ENCODE data around the gene MIA.
"Not testable (repeated sequence)": the region's sequence is repeated elsewhere in the genome, so short reads cannot be mapped to it uniquely, and the experiment has no call there.

The MIA gene

DNA sequence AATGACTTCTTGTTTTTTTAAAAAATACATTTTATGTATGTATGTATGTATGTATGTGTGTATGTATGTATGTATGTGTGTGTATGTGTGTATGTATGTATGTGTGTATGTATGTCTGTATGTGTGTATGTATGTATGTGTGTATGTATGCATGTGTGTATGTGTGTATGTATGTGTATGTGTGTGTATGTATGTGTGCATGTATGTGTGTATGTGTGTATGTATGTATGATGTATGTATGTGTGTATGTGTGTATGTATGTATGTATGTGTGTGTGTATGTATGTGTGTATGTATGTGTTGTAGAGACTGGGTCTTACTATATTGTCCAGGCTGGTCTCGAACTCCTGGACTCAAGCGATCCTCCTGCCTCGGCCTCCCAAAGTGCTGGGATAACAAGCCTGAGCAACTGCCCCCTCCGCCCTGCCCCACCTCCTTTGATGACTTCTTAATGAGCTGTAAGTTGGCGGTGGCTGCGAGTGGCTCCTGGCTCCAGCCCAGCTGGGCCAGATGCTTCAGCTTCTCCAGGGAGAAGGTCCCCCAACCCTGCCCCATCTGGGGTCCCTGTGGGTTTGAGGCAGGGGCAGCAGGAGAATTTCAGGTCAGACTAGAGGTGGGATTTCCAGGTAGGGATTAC is 50.3 kb downstream of the MIA start:
- not testable (repeated sequence) for DNase-seq

DNA sequence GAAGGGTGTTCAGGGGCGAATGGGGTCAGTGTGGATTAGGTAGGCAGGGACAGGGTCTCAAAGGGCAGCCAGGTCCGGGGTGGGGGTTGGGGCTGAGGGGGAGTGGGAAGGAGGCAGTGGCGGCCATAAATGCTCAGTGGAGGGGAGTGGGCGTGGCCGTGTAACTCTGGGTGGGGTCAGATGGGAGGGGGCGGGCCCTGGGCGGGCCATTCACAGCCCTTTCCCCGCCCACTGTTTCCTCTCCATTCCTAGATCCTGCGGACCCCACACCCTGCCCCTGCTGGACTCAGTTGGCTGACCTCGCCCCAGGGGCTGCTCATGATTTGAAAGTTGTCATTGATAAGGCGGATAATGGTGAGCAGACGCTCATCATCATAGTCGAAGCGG is 51.0 kb downstream of the MIA start:
- DNase-seq = not testable (repeated sequence)

DNA sequence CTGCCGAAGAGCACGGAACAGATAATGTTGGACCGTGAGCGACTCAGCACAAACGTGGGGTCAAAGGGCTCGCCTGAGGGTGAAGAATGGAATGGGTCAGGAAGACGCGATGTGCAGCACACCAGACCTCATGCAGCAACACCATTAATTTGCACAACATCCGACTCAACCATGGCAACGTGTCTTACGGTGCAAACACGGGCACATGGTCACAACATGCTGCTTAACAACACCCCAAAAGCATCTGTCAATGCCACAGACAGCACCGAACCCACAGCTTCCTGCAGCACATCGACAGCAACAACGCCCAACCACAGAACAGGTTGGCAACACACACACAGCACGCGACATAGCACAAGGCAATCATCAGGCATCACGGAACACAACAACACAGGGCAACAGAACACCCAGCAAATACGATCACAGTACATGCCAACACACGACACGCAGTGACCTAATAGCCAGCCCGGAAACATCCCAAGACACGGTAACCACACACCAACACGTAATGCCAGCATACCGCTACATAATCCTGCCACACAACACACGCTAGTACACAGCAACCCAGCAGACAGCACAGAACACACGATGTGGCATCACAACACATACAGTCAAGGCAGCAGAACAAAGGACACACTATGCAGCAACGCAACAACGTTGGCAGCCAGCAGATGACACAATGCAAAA is 51.5 kb downstream of the MIA start:
- DNase-seq = not testable (repeated sequence)
